DOHH2 (cell line): Measurements from ENCODE around the gene DDX51.

Source experiments
- H3F3A ChIP-seq: fragments of 200-600 bp; sonication (generic), shearing (Covaris generic); 2 replicates; pipeline ENCODE4 v1.6.0; 2016; ENCODE audit warnings: antibody characterized with exemption, mild to moderate bottlenecking; ENCODE audit not compliant: control insufficient read depth, insufficient read depth
- H3K27ac ChIP-seq: fragments of 200-600 bp; sonication (generic); 2 replicates; pipeline ENCODE4 v1.5.1; 2014; ENCODE audit warnings: low read depth, mild to moderate bottlenecking, low read length, moderate library complexity
- H3K27me3 ChIP-seq: fragments of 200-600 bp; sonication (generic); 2 replicates; pipeline ENCODE4 v1.6.1; 2014; ENCODE audit warnings: mild to moderate bottlenecking, low read length, mixed read lengths; ENCODE audit not compliant: control insufficient read depth
- H3K36me3 ChIP-seq: fragments of 200-600 bp; sonication (generic); 2 replicates; pipeline ENCODE4 v1.6.1; 2014; ENCODE audit warnings: mild to moderate bottlenecking, low read length, moderate library complexity, mixed read lengths; ENCODE audit not compliant: control insufficient read depth
- H3K4me1 ChIP-seq: fragments of 200-600 bp; sonication (generic); 2 replicates; pipeline ENCODE4 v1.6.1; 2014; ENCODE audit warnings: mild to moderate bottlenecking, low read length, mixed read lengths; ENCODE audit not compliant: control insufficient read depth
- H3K4me2 ChIP-seq: fragments of 200-600 bp; sonication (generic); 2 replicates; pipeline ENCODE4 v1.6.0; 2014; ENCODE audit warnings: mild to moderate bottlenecking, low read length, moderate library complexity
- H3K4me3 ChIP-seq: fragments of 200-600 bp; sonication (generic); 2 replicates; pipeline ENCODE4 v1.5.1; 2014; ENCODE audit warnings: mild to moderate bottlenecking, low read length, mixed read lengths
- H3K79me2 ChIP-seq: fragments of 200-600 bp; sonication (generic); 2 replicates; pipeline ENCODE4 v1.6.1; 2014; ENCODE audit warnings: mild to moderate bottlenecking, low read length, mixed read lengths; ENCODE audit not compliant: control insufficient read depth
- H3K9me2 ChIP-seq: fragments of 200-600 bp; sonication (generic); replicated peaks from 2 replicates; pipeline ENCODE4 v1.6.1; 2014; ENCODE audit warnings: mild to moderate bottlenecking, low read length, mixed read lengths; ENCODE audit not compliant: control insufficient read depth
- H3K9me3 ChIP-seq: fragments of 200-600 bp; sonication (generic); 2 replicates; pipeline ENCODE4 v1.6.1; 2014; ENCODE audit warnings: antibody characterized with exemption, low read length, mixed read lengths; ENCODE audit not compliant: control insufficient read depth, insufficient read depth
- H4K20me1 ChIP-seq: fragments of 200-600 bp; sonication (generic); 2 replicates; pipeline ENCODE4 v1.6.0; 2014; ENCODE audit warnings: low read depth, mild to moderate bottlenecking, antibody characterized with exemption, low read length, moderate library complexity; ENCODE audit not compliant: control insufficient read depth, insufficient read depth
- EZH2phosphoT487 ChIP-seq: fragments of 200-600 bp; sonication (generic); IDR thresholded peaks from 2 replicates; pipeline ENCODE4 v1.6.1; 2017; ENCODE audit warnings: borderline replicate concordance, mild to moderate bottlenecking, antibody characterized with exemption, low read length, moderate library complexity, mixed read lengths
- TF ChIP-seq, protein P1 (sequence below): fragments of 200-600 bp; sonication (generic); IDR thresholded peaks from one replicate; pipeline ENCODE4 v1.5.1; 2014; ENCODE audit warnings: antibody characterized with exemption, mild to moderate bottlenecking, low read depth, low read length; ENCODE audit not compliant: poor library complexity, severe bottlenecking

Gene DDX51

DNA sequence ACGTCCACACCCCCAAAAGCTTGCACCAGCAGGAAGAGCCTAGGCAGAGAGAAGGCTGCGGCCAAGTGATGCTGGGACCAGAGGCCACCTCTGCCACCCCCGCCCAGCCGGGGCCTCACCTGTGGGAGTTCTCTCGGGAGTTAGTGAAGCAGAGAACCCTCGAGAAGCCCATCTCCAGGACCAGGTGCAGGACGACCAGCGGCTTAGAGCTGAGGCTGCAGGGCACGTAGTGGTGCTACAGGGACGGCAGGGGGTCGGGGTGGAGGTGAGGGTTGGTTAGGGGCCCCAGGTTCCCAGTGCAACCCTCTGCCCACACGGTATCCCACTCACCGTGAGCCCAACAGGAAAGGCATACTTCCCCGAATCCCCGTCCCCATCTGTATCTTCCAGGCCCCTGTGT lies 3.6 kb downstream of the DDX51 start:
- Histone ChIP-seq H3K27me3 (no peaks in the 10 kb centered on the region), H3K27ac (no peak overlapping the region), H3K36me3 (peaks cover 53% of the 10 kb centered on the region), H3K9me3 (no peaks in the 10 kb centered on the region), H3K4me3 (no peak overlapping the region), H3F3A (peaks cover 11% of the 10 kb centered on the region; the same call in 1 of the 2 replicates), H3K4me2 (no peak overlapping the region), H3K9me2 (no peaks in the 10 kb centered on the region), H3K79me2 (peaks cover 41% of the 10 kb centered on the region), H4K20me1 (peaks cover 8% of the 10 kb centered on the region), H3K4me1 (peaks cover 17% of the 10 kb centered on the region)
- no peak for TF ChIP-seq EZH2phosphoT487
- TF ChIP-seq, protein P1, sequence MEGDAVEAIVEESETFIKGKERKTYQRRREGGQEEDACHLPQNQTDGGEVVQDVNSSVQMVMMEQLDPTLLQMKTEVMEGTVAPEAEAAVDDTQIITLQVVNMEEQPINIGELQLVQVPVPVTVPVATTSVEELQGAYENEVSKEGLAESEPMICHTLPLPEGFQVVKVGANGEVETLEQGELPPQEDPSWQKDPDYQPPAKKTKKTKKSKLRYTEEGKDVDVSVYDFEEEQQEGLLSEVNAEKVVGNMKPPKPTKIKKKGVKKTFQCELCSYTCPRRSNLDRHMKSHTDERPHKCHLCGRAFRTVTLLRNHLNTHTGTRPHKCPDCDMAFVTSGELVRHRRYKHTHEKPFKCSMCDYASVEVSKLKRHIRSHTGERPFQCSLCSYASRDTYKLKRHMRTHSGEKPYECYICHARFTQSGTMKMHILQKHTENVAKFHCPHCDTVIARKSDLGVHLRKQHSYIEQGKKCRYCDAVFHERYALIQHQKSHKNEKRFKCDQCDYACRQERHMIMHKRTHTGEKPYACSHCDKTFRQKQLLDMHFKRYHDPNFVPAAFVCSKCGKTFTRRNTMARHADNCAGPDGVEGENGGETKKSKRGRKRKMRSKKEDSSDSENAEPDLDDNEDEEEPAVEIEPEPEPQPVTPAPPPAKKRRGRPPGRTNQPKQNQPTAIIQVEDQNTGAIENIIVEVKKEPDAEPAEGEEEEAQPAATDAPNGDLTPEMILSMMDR, result no peak

DNA sequence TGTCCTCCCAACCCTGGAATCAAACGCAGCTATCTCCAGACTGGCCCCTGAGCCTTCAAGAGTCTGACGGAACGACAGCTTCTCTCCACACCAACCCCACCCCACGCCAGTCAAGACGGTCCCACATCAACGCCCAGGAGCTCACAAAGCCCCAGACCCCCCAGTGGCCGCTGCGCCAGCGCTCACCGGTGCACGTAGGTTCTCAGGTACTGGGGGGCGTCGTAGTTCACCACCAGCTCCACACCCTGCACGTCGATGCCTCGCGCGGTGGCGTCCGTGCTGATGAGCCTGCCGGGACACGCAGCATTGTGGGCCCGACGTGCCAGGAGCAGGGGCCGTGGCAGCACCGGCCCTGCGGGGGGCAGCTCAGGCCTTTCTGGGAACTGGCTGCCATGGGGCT lies 4.2 kb downstream of the DDX51 start:
- Histone ChIP-seq H4K20me1 (peaks cover 4% of the 10 kb centered on the region), H3K27me3 (no peaks in the 10 kb centered on the region), H3K4me3 (no peak overlapping the region), H3K4me2 (no peak overlapping the region), H3K27ac (no peak overlapping the region), H3K9me2 (no peaks in the 10 kb centered on the region), H3K4me1 (peaks cover 11% of the 10 kb centered on the region), H3K36me3 (peaks cover 53% of the 10 kb centered on the region), H3K9me3 (no peaks in the 10 kb centered on the region), H3F3A (peaks cover 11% of the 10 kb centered on the region; the same call in 1 of the 2 replicates), H3K79me2 (peaks cover 36% of the 10 kb centered on the region)
- no peak for TF ChIP-seq EZH2phosphoT487
- TF ChIP-seq, protein P1, result no peak

DNA sequence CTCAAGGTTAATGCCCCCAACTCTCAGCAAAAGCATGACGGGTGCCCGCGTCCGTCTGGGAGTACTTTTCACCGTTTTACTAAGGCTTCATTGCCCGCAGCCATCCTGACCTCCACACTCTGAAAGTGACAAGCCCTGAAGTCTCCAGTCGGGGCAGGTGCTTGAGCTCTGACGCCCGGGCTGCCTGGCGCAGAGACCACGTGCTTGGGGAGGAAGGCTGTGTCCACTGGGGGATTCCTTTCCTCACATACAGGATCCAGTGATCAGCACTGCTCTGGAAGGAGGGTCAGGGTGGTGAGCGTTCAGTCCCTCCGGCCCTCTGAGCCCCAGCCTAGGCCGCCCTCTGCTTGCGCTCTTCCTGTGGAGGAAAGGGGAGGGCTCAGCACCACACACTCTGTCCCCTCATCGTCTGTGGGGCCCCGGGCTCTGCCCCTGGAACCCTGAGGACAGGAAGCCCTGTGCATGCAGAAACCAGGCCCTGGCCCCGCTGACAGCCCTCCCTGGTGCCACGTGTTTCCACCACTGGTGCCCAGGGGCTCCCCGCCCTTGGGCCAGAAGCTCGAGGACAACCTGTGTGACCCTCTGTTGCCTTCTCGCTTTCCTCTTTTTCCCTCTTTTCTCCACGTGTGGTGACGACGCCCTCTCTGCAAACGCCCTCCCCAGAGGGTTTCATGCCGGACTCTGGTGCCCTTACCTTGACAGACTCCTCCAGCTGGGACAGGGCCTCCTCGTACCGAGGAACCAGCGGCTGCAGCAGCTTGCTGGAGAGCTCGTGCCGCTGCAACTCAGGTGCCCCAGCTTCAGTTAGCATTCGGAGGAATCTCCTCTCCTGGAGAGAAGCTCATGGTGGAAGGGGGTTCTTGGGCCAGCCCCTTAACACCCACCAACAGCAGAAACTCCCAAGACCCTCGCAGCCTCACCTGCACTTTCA lies 4.9 kb downstream of the DDX51 start:
- TF ChIP-seq, protein P1, result no peak
- no peak for TF ChIP-seq EZH2phosphoT487
- Histone ChIP-seq H3K79me2 (peaks cover 28% of the 10 kb centered on the region), H3K9me2 (no peaks in the 10 kb centered on the region), H3K4me3 (no peak overlapping the region), H3K36me3 (peaks cover 49% of the 10 kb centered on the region), H4K20me1 (no peaks in the 10 kb centered on the region), H3K4me1 (peaks cover 10% of the 10 kb centered on the region; the same call in 1 of the 2 replicates), H3F3A (peaks cover 11% of the 10 kb centered on the region; the same call in 1 of the 2 replicates), H3K9me3 (no peaks in the 10 kb centered on the region), H3K27me3 (no peaks in the 10 kb centered on the region), H3K4me2 (no peak overlapping the region), H3K27ac (no peak overlapping the region)
